Measurements from ENCODE around the gene MCF2L.
"Not testable (repeated sequence)": the region's sequence is repeated elsewhere in the genome, so short reads cannot be mapped to it uniquely, and the experiment has no call there.

Gene MCF2L

DNA sequence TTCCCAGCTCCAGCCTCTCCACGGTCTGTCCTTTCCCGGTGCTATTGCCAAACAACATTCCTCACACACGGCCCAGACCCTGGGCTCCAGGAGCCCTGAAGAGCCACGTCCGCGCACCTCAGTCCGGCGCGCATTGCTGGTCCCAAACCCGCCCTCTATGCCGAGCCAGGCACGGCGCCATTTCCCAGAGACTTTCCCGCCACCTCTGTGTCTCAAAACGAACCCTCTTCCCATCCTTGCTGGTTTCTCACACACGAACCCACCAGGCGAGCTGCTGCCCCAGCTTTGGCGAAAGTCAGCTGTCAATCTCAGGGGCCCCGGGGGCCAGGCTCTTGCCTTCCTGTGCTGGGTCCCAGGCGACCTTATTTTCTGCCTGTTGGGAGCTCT, 108.5 kb downstream of the MCF2L start:
- TF ChIP-seq, protein P1, sequence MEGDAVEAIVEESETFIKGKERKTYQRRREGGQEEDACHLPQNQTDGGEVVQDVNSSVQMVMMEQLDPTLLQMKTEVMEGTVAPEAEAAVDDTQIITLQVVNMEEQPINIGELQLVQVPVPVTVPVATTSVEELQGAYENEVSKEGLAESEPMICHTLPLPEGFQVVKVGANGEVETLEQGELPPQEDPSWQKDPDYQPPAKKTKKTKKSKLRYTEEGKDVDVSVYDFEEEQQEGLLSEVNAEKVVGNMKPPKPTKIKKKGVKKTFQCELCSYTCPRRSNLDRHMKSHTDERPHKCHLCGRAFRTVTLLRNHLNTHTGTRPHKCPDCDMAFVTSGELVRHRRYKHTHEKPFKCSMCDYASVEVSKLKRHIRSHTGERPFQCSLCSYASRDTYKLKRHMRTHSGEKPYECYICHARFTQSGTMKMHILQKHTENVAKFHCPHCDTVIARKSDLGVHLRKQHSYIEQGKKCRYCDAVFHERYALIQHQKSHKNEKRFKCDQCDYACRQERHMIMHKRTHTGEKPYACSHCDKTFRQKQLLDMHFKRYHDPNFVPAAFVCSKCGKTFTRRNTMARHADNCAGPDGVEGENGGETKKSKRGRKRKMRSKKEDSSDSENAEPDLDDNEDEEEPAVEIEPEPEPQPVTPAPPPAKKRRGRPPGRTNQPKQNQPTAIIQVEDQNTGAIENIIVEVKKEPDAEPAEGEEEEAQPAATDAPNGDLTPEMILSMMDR (IDR thresholded peaks at IDR 0.05; ENCODE audit: low read depth, low read length, missing control alignments): no peak
- no peak overlapping the region for H3K4me3 ChIP-seq (ENCODE audit: low read depth, low read length)
- no peak for DNase-seq (ENCODE audit: low read depth)
- in situ Hi-C loops (cut with HindIII; ENCODE audit: low sequenced_read_pairs): loop anchor here (10.0 kb wide), 1 partner anchor 67 kb away; no protein-coding TSS in a partner anchor

DNA sequence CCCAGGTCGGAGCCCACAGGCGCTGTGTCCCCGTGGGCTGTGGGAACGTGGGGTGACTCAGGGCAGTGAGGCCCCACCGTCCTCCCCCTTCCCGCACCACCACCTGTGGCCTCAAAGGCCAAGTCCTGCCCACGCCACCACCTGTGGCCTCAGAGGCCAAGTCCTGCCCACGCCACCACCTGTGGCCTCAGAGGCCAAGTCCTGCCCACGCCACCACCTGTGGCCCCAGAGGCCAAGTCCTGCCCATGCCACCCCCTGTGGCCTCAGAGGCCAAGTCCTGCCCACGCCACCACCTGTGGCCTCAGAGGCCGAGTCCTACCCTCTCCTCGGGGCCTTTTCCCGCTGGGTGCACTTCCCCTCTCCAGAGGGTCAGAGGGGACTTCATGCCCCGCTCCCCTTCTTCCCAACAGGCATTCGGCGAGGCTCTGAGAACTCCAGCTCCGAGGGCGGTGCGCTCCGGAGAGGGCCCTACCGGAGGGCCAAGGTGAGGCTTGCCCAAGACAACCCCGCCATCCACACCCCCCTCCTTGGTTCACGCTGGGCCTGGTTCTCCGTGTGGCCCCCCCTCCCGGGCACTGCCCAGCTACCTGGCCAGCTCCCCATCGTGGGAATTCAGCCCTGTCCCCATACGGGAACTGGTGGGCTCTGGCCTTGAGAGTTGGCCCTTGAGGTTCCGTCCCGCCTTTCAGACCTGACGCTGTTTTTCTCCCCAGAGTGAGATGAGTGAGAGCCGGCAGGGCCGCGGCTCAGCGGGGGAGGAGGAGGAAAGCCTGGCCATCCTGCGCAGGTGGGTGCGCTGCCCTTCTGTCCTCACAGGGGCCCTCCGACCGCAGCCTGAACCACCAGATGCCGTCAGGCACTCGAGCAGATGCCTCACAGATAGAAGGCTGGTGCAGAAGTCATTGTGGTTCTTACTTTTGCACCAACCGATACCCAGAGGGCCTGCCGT, 109.2 kb downstream of the MCF2L start:
- DNase-seq (ENCODE audit: low read depth): no peak
- H3K4me3 ChIP-seq (ENCODE audit: low read depth, low read length): no peak overlapping the region
- in situ Hi-C loops (cut with HindIII; ENCODE audit: low sequenced_read_pairs): loop anchor here (10.0 kb wide), 1 partner anchor 67 kb away; no protein-coding TSS in a partner anchor
- TF ChIP-seq, protein P1 (IDR thresholded peaks at IDR 0.05; ENCODE audit: low read depth, low read length, missing control alignments): no peak

DNA sequence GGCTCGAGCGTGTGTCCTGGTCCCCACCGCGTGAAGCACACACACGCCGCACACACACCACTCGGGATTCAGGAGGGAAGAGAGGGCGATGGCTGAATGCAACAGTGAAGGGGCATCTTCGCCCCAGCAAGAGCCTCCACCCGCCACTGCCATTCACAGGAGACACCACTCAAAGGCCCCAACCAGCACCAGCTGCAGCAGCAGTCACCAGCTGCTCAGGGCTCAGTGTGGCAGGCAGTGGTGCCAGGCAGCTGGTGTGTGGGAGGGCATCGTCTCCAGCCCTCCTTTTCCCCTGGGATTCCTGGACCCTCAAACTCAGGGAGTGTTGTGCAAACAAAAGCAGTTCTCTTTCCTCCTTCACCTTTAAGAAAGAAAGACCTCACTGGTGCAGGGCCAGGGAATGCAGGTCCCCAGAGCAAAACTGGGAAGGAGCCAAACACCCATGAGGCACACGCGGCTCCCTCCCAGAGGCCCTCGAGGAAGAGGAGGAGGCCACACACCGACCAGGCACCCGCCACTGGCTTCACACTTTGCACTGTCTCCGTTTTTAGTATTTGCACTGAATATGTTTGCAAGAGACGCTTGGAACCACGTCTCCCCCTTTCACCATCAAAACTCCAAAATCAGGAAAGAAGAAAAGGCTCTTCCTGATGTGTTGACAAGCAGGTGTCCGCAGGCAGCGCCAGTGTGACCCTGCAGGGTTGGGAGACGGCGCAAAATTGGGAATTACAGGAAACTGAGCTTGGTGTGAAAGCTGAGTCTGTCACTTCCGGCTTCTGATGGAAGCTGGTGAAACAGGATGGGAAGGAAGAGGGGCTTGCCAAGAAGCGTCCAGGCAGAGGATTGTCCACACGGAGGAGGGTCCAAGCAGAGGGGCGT, 110.1 kb downstream of the MCF2L start:
- in situ Hi-C loops (cut with HindIII; ENCODE audit: low sequenced_read_pairs): loop anchor here (10.0 kb wide), 1 partner anchor 66 kb away; no protein-coding TSS in a partner anchor
- no peak overlapping the region for H3K4me3 ChIP-seq (ENCODE audit: low read depth, low read length)
- DNase-seq (ENCODE audit: low read depth): no peak
- TF ChIP-seq, protein P1 (IDR thresholded peaks at IDR 0.05; ENCODE audit: low read depth, low read length, missing control alignments): no peak

DNA sequence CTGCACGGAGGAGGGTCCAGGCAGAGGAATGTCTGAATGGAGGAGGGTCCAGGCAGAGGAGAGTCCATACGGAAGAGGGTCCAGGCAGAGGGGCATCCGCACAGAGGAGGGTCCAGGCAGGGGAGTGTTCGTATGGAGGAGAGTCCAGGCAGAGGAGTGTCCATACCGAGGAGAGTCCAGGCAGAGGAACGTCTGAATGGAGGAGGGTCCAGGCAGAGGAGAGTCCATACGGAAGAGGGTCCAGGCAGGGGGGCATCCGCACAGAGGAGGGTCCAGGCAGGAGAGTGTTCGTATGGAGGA, 110.7 kb downstream of the MCF2L start:
- in situ Hi-C loops (cut with HindIII; ENCODE audit: low sequenced_read_pairs): loop anchor here (10.0 kb wide), 1 partner anchor 65 kb away; no protein-coding TSS in a partner anchor
- DNase-seq (ENCODE audit: low read depth); H3K4me3 ChIP-seq (ENCODE audit: low read depth, low read length): not testable (repeated sequence)

DNA sequence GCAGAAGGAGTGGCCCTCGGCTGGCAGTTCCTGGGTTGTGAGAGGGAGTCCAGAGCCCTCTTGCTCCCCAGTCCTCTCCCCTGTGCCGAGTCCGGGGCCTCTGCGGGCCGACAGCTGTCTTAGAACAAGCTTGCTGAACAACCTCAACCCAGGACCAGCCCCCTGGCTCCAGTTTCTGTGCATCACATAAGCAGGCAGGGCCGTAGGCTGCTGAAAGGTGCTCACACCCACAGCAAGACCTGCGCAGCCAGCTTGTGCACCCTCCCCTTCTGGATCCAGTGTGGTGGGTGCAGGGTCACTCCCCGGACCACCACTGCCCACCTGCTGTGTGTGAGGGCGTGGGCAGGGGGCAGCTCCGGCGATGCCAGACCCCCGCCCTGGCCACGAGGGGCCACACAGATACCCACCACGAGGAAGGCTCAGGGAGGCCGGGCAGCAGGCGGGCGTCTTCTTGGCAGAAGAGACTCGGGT, 111.4 kb downstream of the MCF2L start:
- no peak overlapping the region for H3K4me3 ChIP-seq (ENCODE audit: low read depth, low read length)
- in situ Hi-C loops (cut with HindIII; ENCODE audit: low sequenced_read_pairs): no loop called here
- TF ChIP-seq, protein P1 (IDR thresholded peaks at IDR 0.05; ENCODE audit: low read depth, low read length, missing control alignments): no peak
- no peak for DNase-seq (ENCODE audit: low read depth)

DNA sequence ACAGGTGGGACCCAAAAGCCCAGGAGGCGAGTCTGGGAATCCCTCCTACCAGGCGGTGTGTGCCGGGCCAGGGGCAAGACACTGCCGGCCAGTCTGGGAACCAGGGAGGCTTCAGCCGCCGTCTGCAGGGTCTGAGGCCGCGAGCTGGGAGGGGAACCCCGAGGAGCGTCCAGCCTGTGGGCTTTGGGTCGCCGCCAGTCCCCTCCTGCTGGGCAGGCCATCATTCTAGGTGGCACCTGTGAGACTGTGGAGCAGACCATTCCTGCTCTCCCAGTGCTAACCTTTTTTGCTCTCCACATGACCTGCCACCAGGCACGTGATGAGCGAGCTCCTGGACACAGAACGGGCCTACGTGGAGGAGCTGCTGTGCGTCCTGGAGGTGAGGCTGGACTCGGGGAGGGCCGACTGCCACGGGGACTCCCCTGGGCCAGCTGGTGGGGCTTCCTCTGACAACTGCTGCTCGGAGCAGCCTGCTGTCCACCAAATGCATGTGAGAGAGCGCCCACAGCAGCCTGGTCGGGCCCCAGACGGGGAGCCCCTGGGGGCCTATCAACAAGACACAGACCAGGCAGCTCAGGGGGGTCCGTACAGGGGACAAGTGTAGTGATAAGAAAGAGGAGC, 112.0 kb downstream of the MCF2L start:
- DNase-seq (ENCODE audit: low read depth): no peak
- TF ChIP-seq, protein P1 (IDR thresholded peaks at IDR 0.05; ENCODE audit: low read depth, low read length, missing control alignments): no peak
- in situ Hi-C loops (cut with HindIII; ENCODE audit: low sequenced_read_pairs): no loop called here
- H3K4me3 ChIP-seq (ENCODE audit: low read depth, low read length): no peak overlapping the region

Data from astrocyte of the cerebellum (primary cell).